GM21367 (cell line): ENCODE measurements around the gene CHAC1.
"Not testable (repeated sequence)": the region's sequence is repeated elsewhere in the genome, so short reads cannot be mapped to it uniquely, and the experiment has no call there.

ENCODE experiments used
- ATAC-seq: cut with Tn5 transposase; IDR thresholded peaks from one replicate; pipeline ENCODE4 v1.9.1; 2021; ENCODE audit not compliant: unreplicated experiment

CHAC1 gene

DNA sequence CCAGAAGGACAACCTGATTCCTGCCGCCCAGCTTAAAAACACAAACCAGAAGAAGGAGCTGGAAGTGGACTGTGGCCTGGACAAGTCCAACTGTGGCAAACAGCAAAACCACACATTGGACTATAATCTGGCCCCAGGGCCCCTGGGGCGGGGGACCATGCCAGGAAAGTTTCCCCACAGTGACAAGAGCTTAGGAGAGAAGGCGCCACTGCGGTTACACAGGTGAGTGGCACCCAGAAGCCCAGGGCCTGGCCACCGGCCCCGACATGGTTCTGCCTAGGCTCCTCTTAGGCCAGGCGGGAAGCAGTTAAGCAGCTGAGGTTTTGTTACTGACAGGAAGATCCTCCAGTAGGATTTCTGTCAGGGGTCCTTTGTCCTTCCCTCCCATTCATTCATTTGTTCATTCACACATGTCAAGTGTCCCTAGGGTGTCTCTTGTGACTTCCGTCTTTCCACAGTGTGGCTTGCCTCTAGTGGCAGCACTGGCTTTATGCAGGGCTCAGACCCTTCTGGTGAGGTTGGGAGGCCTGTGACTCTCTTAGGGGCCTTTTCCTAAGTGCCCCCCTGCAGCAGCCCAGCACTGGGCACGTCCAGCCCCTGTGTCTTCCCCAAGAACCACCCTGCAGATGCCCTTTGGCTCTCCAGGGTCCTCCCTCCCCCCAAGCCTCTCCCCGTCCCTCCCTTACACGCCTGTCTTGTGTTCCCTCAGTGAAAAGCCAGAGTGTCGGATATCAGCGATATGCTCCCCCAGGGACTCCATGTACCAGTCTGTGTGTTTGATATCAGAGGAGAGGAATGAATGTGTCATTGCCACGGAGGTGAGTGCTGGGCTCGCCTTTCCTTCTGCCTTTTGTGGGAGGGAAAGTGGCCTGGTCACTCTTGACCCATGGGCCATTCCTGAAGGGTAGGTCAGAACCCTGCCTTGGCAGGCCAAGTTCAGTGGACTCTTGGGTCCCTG lies 16.3 kb upstream of the CHAC1 start:
- no peak for ATAC-seq

DNA sequence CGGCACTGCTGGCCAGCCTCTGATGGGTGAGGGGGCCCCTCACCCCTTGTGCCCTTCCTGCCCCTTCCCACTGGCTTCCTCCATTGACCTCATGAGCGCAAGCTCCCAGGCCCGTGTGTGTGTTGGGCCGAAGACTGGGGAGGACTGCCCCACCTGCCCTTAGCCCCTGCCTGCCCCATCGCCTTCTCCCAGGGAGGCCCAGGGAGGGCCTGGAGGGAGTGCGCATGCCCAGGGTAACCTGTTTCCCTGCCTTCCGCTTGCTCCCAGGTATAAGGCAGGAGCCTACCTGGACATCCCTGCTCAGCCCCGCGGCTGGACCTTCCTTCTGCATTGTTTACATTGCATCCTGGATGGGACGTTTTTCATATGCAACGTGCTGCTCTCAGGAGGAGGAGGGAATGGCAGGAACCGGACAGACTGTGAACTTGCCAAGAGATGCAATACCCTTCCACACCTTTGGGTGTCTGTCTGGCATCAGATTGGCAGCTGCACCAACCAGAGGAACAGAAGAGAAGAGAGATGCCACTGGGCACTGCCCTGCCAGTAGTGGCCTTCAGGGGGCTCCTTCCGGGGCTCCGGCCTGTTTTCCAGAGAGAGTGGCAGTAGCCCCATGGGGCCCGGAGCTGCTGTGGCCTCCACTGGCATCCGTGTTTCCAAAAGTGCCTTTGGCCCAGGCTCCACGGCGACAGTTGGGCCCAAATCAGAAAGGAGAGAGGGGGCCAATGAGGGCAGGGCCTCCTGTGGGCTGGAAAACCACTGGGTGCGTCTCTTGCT lies 15.3 kb upstream of the CHAC1 start:
- ATAC-seq: no peak

DNA sequence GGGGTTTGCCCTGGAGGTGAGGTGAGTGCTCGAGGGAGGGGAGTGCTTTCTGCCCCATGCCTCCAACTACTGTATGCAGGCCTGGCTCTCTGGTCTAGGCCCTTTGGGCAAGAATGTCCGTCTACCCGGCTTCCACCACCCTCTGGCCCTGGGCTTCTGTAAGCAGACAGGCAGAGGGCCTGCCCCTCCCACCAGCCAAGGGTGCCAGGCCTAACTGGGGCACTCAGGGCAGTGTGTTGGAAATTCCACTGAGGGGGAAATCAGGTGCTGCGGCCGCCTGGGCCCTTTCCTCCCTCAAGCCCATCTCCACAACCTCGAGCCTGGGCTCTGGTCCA lies 14.8 kb upstream of the CHAC1 start:
- ATAC-seq: no peak

DNA sequence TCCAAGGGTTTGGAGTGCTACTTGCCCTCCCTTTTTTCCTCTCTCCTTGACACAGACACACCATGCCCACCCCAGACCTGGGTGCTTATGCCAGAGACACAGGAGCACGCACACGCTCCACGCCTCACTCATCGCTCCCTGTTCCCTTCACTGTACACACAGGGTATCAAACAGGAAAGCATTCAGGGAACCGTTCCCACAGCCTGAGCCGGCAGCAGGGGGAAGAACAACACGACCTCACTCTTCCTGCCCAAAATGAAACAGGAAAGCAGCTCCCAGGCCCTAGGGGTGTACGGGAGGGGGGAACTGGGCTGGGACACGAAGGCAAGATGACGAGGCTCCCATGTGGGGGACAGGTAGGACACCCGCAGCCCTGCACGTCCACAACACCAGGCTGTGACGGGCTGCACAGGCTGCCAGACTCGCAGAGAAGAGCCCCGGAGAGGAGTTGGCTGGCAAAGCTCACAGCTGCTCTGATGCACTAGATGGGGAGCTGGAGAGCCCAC lies 12.9 kb upstream of the CHAC1 start:
- no peak for ATAC-seq

DNA sequence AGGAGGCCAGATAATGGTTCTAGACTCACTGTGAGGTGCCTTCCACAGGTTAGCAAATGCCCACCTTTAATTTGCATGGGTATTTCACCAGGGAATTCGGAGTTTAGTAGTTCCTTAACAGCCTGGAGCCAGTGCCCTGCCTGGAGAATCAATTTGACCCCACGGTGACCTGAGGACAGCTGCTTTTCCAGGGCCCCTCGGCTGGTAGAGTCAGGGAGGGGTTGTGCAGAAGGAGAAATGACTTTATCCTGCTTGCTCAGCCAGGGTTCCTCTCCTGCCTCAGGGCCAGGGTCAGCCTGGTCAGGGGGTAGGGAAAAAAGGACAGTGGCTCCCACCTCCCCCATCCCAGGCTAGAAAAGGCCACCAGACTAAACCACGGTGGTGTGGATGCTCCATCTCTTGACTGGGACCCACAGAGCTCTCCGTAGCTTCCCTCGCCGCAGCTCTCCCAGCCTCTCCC lies 12.2 kb upstream of the CHAC1 start:
- no peak for ATAC-seq

DNA sequence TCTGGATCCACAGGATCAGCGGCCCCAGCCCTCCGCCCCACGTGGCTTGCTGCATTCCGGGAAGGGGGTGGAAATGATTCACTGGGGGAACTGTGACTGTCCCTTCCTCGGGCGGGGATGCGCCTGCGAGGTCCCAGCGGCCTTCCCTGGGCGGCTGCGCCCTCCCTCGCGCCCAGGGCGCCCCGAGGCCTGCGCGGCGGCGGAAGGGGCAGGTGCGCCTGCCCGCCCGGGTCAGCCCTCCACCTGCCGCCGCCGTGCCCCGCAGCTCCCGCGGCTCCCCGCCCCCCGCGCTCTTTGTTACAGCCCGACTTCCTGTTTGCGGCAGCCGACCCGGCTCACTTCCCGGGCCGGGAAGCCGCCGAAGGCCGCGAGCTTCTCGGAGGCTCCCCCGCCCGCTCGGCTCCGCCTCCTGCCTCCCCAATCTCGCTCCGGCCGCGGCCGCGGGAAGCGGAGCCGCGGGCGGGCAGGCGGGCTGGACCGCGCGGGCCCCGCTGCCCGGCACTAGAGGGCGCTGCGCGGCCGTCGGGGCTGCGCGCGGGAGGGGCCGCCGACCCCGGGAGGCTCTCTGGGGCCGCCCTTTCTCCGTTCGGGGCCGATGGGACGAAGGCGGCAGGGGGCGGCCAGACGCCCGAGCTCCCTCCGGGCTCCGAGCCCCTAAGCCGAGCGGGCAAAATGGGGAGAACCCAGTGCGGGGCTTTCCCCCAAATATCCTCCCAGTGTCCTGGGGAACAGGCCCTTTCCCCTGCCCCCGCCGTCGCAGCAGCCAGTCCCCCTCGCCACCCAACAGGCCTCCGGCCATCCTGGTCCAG lies 11.5 kb upstream of the CHAC1 start:
- ATAC-seq: peak; percentile 44

DNA sequence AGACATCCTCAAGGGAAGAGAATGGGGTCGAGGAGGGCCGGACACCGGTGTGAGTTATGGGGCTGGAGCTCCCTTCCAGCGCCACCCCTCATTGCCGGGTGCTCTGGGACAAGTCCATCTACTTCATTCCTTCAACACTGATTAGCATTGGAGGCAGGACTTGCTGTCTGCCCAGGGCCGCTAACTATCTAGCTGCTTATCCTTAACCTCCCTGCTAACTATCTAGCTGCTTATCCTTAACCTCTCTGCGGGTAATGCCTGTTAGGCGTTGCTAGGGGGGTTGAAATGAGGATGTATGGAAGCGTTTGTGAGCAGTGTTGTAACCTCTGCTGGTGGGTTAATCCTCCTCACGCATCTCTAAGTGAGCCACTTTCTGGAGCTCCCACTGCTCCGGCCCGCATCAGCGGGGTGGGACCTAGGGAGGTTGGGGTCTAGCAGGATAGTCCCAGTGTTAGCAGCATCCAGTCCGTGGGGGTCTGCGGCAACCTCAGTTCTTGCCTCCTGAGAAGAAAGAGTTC lies 10.9 kb upstream of the CHAC1 start:
- no peak for ATAC-seq

DNA sequence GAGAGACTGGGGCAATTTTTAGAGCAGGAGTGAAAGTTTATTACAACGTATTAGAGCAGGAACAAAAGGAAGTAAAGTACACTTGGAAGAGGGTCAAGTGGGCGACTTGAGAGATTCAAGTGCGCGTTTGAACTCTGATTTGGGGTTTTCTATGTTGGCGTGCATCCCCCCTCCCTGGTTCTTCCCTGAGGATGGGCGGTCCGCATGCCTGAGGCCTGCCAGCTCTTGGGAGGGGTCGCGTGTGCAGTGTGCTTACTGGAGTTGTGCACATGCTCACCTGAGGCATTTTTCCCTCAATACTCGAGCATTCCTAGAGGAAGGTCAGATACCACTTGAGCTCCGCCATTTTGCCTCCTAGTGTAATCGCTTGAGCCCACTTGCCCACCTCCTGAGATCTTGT lies 10.4 kb upstream of the CHAC1 start:
- no peak for ATAC-seq

DNA sequence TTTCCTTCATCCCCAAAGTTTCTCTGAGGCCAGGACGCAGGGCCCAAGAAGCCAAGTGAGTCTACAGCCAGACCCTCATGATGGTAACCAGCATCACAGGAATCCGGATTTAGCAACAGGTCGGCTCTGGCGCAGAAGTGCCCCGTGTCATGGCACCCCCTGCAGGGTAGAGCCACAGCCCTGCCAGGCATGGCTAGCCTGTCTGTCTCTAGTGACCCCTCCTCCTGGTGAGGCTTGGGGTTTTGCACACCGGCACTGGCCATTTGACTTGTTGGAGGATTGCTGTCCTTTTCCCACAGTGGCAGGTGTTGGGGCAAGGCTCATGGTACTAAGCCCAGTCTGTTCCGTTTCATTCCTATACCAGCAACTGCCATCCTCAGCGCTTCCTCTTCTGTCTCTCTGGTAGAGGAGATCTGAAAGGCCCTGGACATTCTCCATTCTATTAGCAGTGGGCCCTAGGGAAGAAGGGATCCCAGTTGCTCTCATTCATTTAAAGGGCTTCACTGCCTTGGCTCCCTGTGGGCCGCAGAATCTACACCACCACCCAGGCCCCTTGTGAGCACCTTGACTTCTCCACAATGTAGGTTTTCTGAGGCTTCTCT lies 9.4 kb upstream of the CHAC1 start:
- ATAC-seq: no peak

DNA sequence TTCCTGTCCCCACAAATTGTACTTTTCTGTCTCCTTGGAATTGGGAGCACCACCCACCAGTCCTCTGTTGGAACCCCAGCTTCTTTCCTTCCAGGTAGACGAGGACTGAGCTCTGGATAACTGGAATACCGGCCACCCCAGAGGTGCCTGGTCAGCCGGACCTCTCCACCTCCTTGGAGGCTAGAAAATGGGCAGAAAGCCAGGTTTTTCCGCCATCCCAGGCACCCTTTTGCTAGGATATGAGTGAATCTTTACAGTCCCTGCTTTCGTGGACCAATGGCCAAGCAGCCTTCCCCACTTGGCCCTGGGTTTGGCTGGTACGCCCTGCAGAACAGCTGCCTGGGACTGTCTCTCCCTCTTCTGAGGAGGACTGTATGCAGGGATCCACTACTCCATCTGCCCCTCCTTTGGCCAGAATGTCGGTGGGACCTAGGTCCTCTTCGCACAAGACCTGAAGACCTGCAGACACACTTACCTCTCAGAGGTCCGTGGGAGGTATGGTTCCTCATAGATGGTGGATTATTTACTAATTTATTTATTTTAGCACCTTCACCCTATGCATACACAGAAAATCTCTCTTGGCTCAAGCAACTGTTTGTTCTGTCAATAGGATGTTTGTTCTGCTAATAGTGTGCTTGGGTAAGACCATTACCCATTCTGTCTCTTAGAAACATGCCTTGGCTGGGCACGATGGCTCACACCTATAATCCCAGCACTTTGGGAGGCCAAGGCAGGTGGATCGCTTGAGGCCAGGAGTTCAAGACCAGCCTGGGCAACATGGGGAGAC lies 8.6 kb upstream of the CHAC1 start:
- ATAC-seq: no peak

DNA sequence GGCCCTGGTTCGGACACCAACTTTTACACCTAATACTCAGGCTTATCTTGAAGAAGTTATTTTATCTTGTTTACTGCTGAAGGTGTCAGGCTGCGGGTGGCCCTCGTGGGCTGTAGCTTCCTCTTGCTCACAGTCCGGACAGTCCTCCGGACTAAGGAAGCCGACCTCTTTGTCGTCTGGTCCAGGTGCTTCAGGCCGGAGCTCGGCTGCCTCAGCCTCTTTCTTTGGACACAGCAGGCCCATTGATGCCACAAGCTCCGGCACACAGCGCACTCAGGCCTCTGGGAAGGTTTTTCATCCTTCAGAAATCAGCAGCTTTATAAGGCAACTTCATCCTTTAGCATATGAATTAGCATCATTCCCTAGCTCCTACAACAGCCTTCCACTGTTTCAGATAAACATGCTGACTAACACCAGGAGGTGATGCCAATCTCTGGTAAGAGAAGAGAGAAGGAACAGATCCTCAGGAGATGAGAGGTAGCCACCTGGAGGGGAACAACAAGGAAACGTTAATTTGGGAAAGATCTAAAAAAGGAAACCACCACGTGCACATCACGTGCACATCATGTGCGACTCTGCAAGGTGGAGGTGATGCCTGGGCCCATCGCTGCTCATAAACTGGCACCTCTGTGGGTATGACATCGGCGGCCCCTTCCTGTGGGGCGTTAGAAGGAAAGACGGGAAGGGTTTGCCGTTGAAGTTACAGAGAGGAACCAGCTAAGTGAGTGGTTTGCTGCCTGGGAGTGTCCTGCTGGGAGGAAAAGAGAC lies 4.4 kb upstream of the CHAC1 start:
- no peak for ATAC-seq

DNA sequence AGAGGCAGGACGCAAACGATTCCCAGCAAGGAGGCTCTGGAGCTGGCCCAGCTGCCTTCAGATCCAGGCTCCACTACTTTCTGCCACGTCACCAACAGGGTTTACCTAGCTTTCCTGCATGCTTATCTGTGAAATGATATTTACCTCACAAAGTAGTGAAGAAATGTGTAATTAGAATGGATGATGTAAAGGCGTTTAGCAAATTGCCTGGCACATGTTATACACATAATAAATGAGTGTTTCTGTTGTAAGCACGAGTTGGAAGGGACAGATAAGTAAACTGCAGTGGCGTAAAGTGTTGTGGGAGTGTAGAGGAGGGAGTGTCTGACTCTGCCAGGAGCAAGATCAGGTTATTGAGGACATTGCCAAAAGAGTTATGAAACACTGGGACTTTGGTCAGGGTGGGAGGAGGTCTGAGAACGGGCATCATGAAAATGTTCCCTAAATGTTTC lies 3.5 kb upstream of the CHAC1 start:
- no peak for ATAC-seq

DNA sequence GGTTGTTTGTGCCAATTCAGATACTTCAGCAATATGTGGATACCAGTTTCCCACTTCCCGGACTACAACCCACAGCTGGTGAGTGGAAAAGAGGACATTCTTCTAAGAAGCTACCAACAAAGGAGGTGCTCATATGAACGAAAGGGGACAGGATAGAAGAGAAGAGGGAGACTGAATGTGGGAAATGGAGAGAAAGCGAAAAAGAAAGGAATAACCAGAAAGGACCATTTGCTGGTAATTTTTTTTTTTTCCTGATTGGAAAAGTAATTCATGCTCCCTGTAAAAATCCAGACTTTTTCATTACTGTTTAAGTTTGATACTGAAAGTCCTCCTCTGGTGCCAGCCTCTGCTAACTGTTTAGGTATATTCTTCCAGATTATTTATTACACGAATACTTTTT lies 1.5 kb upstream of the CHAC1 start:
- ATAC-seq: no peak

DNA sequence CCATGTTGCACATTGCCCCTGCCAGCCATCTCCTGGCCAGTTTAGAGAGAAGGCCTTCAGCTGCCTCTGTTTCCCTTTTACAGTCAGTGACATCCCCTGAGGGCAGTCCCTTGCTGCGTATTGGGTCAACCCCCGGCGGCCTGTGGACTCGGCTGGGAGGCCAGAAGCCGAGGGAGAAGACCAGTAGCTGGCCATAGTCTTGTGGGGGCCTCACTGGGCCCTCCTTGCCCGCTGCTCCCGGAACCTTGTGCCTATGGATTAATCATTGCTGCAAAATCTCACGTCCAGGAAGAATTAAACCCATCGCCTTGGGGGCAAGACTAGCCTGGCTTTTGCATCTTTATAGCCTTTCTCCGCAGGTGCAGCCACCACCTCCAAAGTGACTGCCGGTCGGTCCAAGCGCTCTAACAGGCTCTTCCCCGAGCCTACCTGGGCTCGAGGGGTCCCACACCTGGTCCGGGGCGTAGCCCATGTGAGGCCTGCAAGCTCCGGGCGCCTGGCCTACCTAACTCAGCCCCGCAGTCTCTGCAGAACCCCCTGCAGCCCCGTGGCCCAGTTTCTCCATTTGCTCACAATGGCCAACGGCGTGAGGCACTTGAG lies 870 bp upstream of the CHAC1 start:
- ATAC-seq: no peak

DNA sequence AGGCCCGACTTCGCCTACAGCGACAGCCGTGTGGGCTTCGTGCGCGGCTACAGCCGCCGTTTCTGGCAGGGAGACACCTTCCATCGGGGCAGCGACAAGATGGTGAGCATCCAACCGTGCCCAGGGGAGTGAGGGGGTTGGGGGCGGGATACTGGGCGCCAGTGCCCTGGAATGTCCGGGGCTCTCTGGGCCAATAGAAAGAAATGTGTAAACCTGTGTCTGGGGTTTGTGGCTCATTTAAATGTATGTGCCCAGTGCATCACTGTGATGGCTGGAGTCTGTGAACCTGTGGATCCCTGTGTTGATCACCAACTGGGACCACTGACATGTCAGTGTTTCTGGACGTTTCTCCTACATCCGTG lies 423 bp downstream of the CHAC1 start:
- ATAC-seq: no peak

DNA sequence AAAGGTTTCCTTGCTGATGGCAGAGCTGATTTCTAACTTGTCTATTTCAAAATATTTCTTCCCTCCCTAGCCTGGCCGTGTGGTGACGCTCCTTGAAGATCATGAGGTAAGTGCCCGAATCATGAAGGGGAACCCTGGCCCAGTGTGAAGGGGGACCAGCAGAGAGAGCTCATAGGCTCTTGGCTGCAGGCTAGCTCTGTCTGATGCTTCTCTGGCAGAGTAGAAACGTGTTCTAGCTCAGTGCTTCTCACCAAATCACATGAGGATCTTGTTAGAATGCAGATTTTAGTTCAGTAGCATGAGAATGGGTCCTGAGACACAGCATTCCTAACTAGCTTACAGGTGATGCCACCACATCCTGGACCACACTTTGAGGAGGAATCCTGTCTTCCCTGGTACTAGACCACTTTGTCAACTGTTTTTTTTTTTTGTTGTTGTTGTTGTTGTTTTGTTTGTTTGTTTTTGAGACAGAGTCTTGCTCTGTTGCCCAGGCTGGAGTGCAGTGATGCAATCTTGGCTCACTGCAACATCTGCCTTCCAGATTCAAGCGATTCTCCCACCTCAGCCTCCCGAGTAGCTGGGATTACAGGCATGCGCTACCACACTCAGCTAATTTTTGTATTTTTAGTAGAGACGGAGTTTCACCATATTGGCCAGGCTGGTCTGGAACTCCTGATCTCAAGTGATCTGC lies 1.0 kb downstream of the CHAC1 start:
- not testable (repeated sequence) for ATAC-seq

DNA sequence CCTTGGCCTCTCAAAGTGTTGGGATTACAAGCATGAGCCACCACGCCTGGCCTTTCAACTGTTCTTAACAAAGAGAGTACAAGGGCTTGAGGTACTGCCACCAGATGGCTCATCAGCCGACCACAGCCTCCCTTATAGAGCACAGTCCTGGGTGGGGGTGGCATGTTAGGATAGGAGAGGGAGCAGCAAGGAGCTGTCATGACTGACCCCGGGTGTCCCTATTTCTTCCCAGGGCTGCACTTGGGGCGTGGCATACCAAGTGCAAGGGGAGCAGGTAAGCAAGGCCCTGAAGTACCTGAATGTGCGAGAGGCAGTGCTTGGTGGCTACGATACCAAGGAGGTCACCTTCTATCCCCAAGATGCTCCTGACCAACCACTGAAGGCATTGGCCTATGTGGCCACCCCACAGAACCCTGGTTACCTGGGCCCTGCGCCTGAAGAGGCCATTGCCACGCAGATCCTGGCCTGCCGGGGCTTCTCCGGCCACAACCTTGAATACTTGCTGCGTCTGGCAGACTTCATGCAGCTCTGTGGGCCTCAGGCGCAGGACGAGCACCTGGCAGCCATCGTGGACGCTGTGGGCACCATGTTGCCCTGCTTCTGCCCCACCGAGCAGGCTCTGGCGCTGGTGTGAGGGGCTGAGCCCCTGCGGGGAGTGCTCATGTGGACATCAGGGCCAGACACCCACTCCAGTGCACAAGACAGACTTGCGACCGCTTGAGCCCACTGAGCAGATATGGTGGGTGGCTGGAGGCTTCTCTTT lies 2.1 kb downstream of the CHAC1 start:
- ATAC-seq: no peak
